22Rv1 (cell line): ENCODE results near the gene CCDC124.

Experiments used
- ZFX ChIP-seq: fragments of 450-650 bp; IDR thresholded peaks from 2 replicates; pipeline ENCODE4 v1.6.1; 2017; ENCODE audit warnings: antibody characterized with exemption, borderline replicate concordance
- TF ChIP-seq, protein P1 (sequence below): fragments of 450-650 bp; IDR thresholded peaks from 2 replicates; pipeline ENCODE4 v1.5.1; 2017; ENCODE audit warnings: mild to moderate bottlenecking

DNA sequence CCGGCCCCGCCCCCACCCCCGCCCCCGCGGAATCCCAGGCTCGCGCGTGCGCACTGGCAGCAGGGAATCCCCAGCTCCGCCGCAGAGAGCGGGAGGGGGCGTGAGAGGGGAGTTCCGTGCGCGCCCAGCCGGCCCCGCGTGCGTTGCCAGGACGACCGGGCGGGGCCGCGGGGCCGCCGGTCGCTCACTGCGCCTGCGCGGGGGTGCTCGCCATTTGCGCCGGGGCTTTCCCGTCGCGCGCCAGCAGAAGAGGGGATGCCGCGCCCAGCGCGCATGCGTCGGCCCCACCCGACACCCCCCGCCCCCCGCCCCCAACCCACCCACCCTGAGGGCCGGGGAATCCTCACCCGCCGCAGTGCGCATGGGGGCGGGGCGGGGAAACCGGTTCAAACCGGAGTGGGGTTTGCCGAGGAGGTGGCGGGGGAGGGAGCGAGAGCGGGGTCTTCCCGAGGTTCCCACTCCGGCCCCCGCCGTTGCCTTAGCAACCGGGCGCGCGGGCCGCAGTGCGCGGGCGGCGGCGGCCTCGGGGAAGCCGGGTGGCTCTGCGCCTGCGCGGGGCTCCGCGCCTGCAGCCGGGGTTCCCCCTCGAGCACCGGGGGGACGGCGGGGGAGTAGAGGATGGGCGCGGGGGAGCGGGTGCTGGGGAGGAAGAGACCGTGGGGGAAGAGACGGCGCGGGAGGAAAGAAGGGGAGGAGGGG is 15.1 kb downstream of the CCDC124 start:
- TF ChIP-seq, protein P1, sequence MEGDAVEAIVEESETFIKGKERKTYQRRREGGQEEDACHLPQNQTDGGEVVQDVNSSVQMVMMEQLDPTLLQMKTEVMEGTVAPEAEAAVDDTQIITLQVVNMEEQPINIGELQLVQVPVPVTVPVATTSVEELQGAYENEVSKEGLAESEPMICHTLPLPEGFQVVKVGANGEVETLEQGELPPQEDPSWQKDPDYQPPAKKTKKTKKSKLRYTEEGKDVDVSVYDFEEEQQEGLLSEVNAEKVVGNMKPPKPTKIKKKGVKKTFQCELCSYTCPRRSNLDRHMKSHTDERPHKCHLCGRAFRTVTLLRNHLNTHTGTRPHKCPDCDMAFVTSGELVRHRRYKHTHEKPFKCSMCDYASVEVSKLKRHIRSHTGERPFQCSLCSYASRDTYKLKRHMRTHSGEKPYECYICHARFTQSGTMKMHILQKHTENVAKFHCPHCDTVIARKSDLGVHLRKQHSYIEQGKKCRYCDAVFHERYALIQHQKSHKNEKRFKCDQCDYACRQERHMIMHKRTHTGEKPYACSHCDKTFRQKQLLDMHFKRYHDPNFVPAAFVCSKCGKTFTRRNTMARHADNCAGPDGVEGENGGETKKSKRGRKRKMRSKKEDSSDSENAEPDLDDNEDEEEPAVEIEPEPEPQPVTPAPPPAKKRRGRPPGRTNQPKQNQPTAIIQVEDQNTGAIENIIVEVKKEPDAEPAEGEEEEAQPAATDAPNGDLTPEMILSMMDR, result no peak
- no peak for TF ChIP-seq ZFX
